ENCODE data around the gene RASL11B. TPM values are rescaled to one million over a fixed set of nuclear protein-coding genes. Genes with fewer than 3 reads are reported as not detected.
A peak's percentile ranks its signal among the peaks of the same experiment; 100 is the strongest.

Gene RASL11B
- total RNA-seq, 1 experiment from 2014 or later, result 1.2 TPM

DNA sequence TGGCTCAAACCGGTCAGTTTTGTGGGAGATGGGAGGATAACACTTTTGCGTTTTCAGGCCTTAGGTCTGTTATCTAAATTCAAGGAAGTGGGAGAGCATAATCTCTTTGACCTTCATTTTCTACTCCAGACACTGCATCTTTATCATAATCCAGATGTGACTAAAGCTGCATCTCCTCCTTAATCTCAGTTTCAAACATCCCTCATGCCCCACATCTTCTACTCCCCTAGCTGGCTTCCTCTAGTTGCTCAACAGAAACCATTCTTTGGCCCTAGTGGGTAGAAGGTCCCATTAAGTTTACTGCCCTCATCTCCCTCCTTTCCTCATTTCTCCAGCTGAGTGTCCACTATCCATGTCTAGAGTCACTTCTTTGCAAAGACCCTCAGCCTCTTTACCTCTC is 18.8 kb upstream of the RASL11B start:
- no peak for DNase-seq (ENCODE audit: low read depth)

DNA sequence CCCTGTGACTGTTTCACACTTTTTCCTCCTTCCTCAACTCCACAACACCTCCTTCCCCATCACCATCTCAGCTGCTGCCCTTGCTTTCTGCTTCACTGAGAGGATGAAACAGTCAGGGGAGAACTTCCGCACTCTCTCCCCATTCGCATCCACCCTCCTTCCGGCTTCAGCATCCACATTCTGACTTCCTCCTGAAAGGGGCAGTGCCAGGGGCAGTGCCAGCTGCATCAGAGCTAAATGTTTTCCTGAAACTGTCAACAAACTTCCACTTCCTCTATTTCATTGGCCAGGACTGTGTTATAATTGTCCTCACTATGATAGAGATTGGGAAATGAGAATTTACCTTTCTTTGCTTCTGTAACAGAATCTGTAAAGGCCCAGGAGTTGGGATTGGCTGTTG is 18.2 kb upstream of the RASL11B start:
- no peak for DNase-seq (ENCODE audit: low read depth)

DNA sequence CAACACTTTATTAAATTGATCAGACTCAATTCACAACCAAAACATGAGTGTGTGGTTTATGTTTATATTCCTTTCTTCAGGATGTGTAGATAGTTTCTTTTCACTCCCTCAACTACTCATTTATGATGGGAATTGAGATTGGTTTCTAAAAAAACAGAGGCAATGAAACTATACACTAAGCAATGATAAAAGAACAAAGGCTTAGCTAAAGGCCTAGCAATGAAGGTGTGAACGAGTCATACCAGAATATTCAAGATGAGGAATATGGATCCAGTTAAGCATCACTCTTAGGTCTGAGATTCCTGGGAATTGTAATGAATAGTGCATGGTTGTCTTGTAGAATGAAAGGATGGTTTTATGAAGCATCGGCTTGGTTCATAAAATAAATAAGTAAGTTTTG is 17.5 kb upstream of the RASL11B start:
- no peak for DNase-seq (ENCODE audit: low read depth)

DNA sequence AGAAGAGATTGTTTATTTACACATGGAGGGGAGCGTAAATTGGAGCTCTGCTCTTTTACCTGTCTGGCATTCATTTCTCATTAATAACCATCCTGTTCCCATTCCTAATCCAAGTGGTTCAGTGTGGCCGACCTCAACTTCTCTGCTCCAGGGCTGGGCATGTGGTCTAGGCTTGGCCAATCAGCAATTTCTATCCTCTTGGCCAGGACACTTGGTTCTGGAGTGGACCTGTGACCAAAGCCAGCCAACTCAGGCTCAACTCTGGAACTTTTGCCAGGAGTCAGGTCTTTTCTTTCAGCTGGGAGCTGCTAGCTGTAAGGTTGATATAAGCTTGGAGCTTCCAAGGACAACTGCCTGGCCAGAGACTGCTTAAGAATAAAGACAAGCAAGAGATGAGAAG is 15.6 kb upstream of the RASL11B start:
- no peak for DNase-seq (ENCODE audit: low read depth)

DNA sequence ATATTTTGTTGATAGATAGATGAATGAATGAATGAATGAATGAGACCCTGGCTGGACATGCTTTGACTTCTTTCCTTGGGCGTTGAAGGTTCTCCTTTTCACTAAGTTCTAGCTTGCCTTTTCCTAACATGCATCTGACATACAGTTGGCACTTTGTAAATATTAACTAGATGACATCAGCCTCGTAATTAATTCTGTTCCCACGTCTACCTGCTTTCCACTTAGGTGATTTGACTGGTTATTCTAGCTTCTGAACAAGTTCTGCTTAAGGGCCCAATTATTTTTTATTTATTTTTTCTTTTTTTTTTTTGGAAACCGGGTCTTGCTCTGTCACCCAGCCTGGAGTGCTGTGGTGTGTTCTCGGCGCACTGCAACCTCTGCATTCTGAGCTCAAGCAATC is 13.9 kb upstream of the RASL11B start:
- no peak for DNase-seq (ENCODE audit: low read depth)

DNA sequence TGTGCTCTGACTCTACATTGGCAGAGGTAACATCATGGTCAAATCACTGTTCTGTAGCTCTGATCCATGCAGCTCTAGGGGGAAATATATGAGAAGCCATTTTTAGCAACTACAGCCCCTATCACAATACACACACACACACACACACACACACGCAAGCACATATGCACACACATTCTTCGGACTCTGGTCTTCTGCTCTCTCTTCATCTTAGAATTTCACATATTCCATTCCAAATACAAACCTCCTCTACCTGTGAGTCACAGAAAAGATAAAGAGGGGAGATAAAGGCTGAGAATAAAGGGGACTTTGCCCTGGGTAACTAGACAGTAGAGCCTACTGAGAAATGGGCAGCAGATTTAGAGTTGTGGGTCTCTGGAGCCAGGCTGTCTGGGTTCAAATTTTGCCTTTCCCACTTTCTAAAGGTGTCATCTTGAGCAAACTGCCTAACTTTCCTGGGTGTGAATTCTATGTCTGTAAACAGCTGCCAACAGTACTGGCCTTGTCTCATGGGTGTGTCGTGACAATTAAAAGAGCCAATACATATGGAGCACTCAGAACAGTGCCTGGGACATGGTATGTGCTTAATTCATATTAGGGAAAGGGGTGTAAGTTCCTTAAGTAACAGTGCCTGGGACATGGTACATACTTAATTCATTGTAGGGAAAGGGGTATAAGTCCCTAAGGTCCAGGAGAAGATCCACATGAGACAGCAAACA is 11.6 kb upstream of the RASL11B start:
- no peak for DNase-seq (ENCODE audit: low read depth)

DNA sequence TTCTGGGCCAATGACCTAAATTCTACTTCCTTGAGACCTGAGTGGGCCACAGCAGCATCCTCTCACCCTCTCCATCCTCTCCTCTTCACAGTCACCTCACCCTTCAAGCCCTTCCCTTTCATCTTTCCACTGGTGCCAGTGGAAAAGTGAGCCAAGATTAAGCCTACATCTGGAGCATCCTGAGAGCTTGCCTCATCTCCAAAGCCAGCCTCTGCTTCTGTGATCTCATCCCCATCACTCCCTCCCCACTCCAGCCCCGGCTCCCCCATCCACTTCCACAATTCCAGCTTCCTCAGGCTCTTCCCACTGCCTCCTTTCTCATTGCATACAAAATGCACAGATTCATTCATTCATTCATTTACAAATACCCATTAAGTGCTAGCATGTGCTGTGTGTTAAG is 10.1 kb upstream of the RASL11B start:
- DNase-seq (ENCODE audit: low read depth), result no peak

DNA sequence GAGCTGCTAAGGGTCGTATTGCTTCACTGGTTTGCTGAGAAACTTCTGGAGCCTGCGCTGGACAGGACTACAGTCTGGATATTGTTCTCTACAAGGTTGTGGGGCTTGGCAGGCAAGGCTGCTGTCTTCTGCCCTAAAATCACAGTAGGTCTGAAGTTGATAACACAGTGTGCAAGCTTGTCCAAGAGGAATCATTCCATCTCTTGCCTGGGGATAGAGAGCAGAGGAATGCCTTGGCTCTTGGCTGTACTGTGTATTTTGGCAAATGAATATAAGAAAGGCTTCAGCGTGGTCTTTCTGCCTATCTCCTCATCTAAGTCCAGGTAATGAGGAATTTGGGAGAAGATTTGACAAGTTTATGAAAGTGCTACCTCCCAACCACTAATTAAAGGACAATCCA is 9.4 kb upstream of the RASL11B start:
- peak; percentile 53 for DNase-seq (ENCODE audit: low read depth)

DNA sequence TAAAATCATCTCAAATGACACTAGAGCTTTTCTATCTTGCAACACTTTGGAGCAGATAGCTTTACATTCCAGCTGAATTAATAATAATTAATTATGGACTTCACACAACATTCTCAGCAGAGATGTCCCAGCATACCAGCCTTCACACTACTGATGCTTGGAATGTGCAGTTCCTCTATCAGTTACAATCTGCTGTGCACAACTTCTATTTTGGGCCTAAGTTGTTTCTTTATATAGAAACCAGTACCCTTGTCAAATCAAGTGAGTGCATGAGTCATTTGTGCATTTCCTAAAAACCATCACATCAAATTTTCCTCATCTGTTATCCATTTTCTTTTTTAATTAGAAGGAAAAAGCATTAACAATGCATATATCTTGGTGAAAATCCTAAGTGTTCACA is 8.8 kb upstream of the RASL11B start:
- DNase-seq (ENCODE audit: low read depth), result peak; percentile 85

DNA sequence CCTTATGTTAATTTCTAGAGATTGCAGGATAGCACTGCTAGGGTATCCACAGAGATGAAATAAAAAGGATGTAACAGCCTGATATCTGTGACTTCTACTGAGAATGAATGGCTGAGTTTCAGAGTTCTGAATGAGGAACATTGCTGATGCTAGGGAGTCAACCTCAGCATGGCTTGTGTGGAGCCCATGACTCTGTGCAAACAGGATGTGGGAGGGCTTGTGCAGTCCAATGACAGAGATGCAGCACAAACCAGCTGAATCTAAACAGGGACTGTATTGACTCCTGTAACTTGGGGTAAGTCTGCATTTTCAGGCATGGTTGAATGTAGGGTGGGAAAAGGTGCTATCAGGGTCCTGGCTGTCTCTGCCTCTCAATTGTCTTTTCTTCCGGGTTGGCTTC is 5.3 kb upstream of the RASL11B start:
- no peak for DNase-seq (ENCODE audit: low read depth)

DNA sequence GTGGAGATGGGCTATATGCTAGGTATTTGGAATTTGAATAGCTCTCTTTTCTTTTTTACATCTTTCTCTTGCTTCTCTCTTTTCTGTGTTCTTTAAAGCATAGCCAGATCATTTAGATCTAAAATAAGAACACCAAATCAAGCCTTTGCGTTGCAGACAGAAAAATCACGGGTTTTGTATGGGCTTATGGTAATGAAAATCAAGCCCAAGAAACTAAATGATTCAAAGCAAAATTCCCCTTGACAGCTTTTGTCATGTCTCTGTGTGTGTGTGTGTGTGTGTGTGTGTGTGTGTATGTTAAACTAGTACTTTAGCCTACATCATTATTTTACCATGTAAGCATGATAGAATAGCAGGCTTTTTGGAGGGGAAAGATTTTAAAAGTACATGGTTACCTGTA is 1.8 kb upstream of the RASL11B start:
- no peak for DNase-seq (ENCODE audit: low read depth)

DNA sequence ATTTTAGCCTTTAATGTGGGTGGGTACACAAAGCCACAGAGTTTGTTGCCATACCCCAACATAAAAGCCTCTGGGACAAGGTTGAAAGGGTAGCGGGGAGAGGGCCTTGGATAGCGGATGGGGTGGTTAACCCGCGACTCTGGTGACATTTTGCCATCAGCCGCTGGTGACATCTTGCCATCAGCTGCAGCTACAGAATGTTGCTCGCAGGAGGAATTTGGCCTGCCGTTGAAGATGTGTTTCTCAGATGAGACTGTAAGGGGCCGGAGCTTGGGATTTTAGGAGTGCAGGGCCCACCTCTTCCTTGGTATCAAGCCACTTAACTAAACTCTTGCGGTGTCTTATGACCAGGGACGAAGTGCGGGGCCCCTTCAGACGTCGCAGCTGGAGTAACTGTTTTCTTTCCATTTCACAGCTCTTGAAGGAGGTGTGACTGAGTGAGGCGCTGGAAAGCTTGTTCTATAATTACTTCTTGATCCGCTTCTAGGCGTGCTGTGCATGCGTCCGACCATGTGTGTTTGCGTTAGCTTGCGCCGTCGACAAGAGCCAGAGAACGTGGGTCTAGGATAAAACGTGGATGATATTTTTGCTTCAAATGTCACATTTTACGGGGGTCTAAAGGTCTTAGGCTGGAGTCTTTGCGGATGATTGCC is 820 bp upstream of the RASL11B start:
- no peak for DNase-seq (ENCODE audit: low read depth)

DNA sequence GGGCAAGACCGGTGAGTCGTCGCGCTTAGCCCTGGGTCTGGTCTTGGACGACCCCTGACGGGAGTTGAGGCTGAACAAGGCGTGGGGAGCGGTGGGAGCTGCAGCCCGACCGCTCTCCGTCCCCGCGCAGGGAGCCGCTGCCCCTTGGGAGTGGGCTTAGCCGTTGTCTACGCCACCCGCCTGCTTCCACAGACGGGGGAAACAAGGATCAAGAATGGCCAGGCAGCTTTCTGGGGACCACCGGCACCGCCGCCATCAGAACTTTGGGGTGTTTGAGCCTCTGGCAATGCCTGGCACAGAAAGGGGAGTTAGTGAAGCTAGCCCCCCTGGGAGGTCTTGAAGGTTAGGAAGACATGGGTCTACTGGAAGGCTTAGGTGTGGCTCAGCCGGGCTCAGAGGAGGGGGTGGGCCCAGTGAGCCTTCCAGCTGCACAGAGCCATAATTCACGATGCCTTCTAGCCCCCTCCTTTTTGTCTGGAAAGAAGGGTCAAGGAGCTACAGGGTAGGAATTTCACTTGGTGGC is 583 bp downstream of the RASL11B start:
- no peak for DNase-seq (ENCODE audit: low read depth)

DNA sequence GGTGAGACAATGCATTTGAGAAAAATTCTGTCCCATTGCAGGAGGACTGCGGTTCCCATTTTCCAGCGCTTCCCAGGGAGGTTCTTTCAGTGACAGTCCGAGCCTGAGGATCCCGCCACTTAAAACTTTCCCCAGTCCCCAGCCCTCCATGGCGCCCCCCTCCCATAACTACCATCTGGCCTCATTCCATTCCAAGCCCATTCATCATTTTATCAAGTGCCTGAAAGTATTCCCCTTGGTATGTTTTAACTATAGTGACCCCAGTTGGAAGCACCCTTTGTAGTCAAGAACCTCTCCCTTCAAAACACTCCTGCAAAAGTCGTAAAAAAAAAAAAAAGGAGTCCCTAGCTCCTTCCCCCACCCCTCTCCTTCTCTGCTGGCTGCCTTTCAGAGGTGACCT is 1.2 kb downstream of the RASL11B start:
- DNase-seq (ENCODE audit: low read depth), result no peak

DNA sequence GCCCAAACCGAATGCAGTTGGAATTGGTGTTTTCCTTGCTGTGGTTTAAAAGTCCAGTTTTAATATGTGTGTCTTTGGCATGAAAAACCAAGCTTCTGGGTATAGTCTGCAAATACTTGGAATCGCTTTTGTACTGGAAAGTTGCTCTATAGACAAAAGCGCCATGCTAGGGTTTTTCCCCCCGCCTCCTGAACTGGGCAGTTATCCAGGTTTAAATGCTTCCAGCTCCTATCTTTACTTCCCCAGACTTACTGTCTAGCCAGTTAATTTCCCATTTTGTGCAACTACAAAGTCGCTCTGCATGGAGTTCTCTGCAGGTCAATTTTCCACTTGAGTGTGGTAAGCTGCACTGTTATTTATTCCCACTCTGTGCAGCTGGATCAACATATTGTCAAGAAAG is 2.7 kb downstream of the RASL11B start:
- peak; percentile 28 for DNase-seq (ENCODE audit: low read depth)

DNA sequence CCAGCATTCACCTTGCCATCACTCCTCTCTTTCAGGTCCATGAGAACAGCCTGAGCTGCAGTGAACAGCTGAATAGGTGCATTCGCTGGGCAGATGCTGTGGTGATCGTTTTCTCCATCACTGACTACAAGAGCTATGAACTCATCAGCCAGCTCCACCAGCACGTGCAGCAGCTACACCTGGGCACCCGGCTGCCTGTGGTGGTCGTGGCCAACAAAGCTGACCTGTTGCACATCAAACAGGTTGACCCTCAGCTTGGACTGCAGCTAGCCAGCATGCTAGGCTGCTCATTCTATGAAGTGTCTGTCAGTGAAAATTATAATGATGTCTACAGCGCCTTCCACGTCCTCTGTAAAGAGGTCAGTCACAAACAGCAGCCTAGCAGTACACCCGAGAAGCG is 3.2 kb downstream of the RASL11B start:
- no peak for DNase-seq (ENCODE audit: low read depth)

DNA sequence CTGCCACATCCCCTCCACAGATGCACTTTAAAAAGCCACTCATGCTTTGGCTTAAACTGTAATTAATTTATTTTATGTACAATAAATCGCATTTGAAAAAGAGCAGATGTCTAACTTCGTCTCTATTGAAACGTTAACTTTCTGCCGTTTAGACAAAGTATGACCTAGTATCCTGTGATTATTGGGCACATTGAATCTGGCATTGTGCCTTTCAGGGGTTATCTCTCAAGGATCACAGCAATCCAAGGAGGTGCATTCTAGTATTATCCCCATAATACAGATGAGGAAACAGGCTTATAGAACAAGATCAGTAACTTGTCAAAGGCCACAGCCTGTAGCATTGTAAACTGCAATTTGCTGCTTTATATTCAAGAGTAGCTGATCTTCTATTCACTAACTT is 4.6 kb downstream of the RASL11B start:
- no peak for DNase-seq (ENCODE audit: low read depth)

DNA sequence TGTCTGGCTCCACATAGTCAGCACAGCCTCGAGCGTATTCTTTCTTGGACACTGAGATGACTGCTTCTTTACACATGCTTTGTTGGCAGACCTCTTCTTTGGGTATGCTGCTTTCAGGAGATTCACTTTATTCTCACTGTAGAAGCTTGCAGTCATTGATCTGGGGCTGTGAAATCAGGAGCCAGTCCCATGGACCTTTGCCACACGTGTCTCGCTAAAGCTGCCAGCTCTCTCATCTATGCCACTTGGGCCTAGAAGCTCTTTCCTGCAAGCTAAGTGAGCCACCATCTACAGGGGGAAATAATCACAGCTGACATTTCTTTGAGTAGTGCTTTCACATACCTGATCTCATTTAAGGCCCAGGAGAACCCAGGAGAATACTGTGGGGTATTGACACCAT is 5.0 kb downstream of the RASL11B start:
- no peak for DNase-seq (ENCODE audit: low read depth)

DNA sequence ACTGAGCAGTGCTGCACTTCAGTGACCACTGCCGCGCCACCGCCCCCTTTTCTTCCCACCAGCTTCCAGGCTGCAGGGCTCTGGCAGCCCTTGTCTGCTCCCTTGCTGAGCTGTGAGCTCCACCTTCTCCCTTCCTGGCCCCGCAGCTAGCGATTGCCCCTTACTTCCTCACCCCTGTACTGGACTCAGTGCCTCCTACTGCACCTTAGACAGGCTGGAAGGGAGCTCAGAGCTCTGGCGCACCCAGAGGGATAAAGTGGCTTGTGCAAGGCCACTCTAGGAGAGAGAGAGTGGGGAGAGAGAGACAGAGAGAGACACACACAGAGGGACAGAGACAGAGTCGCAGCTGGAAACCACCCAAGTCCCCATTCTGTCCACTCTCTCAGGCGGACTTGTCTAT is 6.0 kb downstream of the RASL11B start:
- no peak for DNase-seq (ENCODE audit: low read depth)

DNA sequence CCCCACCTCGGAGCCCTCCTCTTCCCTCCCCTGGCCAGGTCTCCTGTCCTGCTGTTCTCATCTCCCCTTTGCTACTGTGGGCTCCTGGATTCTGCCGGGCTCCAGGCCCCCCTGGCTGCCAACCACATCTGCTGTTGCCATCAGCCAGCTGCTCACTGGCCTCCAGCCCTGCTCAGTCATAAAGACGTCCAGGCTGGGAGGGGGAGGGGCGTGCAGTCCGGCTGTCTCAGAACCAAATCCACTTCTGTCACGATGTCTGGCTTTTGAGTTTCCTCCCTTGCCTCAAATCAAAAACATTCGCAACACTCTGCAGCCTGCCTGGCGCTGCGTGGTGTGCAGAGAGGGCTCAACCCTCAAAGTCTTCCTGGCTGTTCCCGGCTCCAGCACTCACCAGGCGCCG is 7.1 kb downstream of the RASL11B start:
- no peak for DNase-seq (ENCODE audit: low read depth)

DNA sequence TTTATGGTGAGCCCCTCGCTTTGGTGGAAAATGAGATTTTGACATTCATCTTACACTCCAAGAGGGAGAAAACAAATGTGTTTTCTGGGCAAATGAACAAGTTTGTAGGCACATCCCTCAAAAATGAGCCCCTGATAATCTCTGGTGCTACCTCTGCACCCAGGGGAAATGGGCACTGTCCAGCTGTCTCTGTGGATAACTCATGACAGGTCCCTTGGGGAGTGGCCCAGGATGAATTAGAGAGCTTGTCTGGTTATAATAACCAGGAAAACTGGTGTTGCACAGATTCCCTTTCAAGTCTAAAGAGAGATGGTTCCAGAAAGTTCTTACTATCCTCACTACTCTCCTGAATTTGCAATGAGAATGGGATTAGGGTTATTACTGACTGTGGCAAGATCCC is 7.5 kb downstream of the RASL11B start:
- no peak for DNase-seq (ENCODE audit: low read depth)

DNA sequence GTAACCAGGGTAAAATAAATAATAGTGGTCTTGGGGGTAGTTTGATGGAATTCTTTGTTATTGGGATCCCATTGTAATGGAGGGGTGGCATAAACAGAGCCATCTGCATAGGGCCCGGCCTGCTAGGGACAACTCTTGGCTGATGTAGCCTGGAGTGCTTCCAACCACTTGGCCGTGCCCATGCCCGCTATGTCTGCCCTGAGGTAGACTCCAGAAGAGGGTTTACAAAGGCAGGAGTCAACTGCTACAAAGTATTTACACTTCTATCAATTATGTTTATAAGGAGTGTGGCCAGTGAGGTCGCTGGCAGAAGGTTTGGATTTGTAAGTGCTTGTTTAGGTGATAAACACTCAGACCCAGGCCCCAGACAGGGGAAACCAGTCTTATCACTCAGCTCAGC is 8.1 kb downstream of the RASL11B start:
- DNase-seq (ENCODE audit: low read depth), result no peak

DNA sequence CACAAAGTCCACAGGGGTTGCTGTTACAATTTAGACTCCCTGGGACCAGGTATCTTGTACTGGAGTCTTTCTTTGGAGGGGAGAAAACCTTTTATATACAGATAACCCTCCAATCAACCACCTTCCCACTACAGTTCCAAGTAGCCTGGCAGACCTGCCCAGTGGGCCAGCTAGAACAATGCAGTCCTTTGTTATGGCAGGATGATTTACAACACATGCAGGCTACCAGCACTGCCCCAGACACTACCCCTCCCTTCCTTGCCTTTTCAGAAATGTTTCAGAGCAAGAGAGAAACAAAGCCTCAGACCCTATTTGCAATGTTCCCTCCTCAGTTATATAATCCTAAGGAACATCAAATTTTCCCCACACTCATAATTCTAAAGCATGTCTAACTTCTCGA is 11.1 kb downstream of the RASL11B start:
- DNase-seq (ENCODE audit: low read depth), result no peak

DNA sequence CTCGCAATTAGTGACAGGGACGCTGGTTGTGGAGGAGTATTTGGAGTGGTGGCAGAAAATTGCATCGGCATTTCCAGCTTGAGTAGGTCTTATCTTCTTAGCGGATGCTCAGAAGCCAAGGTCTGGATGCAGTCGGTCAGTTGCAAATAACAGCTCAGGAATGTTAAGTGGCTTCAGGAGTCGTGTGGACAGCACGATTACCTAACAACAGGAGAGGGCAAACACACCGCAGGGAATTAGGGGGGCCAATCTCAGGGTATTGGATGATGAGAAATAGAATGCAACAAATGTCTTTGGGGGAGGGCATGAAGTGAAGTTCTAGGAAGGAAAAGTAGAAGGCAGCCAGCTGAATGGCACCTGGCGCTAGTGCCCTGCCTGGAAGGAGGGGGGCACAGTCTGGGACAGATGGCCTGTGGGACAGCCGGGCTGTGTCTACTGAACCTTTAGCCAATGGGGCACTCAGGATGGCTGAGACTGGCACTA is 11.8 kb downstream of the RASL11B start:
- no peak for DNase-seq (ENCODE audit: low read depth)

Measured in RPMI7951 (cell line).